ENCODE measurements around the gene GRID1. TPM values are rescaled to one million over a fixed set of nuclear protein-coding genes. Genes with fewer than 3 reads are reported as not detected.

GRID1 gene
- total RNA-seq, 1 donor from 2014 or later: 1.1 TPM

DNA sequence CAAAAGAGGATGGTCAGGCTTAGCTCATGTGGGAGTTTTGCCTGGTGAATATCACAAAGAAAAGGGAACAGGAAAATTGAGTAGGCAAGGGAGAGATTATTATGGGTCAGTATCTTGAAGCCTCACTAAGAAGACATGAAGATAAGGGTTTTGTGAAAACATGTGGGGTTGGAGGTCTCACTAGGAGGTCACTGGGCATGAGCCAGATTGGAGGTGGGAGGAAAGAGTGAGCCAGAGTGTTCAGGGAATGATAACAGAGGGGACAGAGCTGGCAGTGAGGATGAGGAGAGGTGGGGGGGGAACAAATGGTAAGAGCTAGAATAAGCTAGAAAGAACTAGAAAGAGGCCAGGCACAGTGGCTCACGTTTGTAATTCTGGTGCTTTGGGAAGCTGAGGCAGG lies 374.3 kb downstream of the GRID1 start:
- Mint-ChIP-seq H3K9me3 (no peaks in the 10 kb centered on the region), H3K27me3 (ENCODE audit: low read depth) (no peaks in the 10 kb centered on the region), H3K27ac (ENCODE audit: unreplicated experiment) (no peak overlapping the region), H3K4me1 (peaks cover 12% of the 10 kb centered on the region), H3K4me3 (no peak overlapping the region), H3K36me3 (ENCODE audit: low read depth) (no peaks in the 10 kb centered on the region)
- no peak for DNase-seq (ENCODE audit: low read depth, low spot score)
- TF ChIP-seq, protein P1, sequence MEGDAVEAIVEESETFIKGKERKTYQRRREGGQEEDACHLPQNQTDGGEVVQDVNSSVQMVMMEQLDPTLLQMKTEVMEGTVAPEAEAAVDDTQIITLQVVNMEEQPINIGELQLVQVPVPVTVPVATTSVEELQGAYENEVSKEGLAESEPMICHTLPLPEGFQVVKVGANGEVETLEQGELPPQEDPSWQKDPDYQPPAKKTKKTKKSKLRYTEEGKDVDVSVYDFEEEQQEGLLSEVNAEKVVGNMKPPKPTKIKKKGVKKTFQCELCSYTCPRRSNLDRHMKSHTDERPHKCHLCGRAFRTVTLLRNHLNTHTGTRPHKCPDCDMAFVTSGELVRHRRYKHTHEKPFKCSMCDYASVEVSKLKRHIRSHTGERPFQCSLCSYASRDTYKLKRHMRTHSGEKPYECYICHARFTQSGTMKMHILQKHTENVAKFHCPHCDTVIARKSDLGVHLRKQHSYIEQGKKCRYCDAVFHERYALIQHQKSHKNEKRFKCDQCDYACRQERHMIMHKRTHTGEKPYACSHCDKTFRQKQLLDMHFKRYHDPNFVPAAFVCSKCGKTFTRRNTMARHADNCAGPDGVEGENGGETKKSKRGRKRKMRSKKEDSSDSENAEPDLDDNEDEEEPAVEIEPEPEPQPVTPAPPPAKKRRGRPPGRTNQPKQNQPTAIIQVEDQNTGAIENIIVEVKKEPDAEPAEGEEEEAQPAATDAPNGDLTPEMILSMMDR (conservative IDR thresholded peaks at IDR 0.05): no peak

DNA sequence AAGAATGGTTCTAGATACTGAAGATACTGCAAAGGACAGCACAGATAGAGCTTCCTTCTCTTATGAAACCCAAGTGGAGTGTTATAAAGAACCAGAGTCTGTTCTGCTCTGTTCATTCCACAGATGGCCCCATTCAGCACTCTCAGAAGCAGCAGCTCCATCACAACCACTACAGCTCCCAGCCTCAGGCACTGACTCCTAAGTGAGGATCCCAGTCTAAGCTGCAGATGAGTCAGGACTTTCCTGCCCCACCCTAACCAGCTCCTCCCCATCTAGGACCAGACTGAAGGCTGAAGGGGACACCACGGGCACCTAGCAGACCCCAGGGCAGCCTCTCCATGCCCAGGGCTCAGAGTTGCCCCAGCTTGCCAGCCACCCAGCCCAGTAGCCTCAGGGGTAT lies 379.8 kb downstream of the GRID1 start:
- DNase-seq (ENCODE audit: low read depth, low spot score): no peak
- Mint-ChIP-seq H3K4me3 (no peak overlapping the region), H3K9me3 (no peaks in the 10 kb centered on the region), H3K27ac (ENCODE audit: unreplicated experiment) (no peak overlapping the region), H3K36me3 (ENCODE audit: low read depth) (no peaks in the 10 kb centered on the region), H3K27me3 (ENCODE audit: low read depth) (no peaks in the 10 kb centered on the region), H3K4me1 (no peaks in the 10 kb centered on the region)
- TF ChIP-seq, protein P1 (conservative IDR thresholded peaks at IDR 0.05): no peak

DNA sequence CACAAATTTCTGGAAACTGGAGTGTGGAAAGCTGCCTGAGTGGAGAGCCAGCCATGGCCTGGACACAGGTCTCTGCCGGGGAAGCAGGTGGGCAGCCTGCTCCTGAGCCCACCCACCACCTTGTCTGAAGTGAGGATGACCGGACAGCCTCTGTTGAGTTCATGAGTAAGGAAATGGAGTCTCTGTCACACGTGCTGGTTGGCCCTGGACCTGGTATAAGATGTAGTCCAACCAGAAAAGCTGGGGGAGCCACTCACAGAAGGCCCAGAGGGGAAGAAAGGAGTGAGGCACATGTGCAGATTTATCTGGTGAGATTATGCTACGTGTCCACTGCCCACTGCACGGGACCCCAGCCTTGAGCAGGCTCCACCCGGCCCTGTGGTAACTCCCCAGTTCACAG lies 383.5 kb downstream of the GRID1 start:
- H3K27ac Mint-ChIP-seq (ENCODE audit: unreplicated experiment): no peak overlapping the region
- H3K4me1 Mint-ChIP-seq: no peaks in the 10 kb centered on the region
- no peaks in the 10 kb centered on the region for H3K27me3 Mint-ChIP-seq (ENCODE audit: low read depth)
- TF ChIP-seq, protein P1 (conservative IDR thresholded peaks at IDR 0.05): no peak
- no peak overlapping the region for H3K4me3 Mint-ChIP-seq
- H3K36me3 Mint-ChIP-seq (ENCODE audit: low read depth): no peaks in the 10 kb centered on the region
- no peaks in the 10 kb centered on the region for H3K9me3 Mint-ChIP-seq
- DNase-seq (ENCODE audit: low read depth, low spot score): no peak

GRCh38 chr10:85979598-85979997 lies 387.0 kb downstream of the GRID1 start:
- no peaks in the 10 kb centered on the region for H3K27me3 Mint-ChIP-seq (ENCODE audit: low read depth)
- no peaks in the 10 kb centered on the region for H3K36me3 Mint-ChIP-seq (ENCODE audit: low read depth)
- no peak overlapping the region for H3K4me3 Mint-ChIP-seq
- no peaks in the 10 kb centered on the region for H3K9me3 Mint-ChIP-seq
- H3K27ac Mint-ChIP-seq (ENCODE audit: unreplicated experiment): no peak overlapping the region
- TF ChIP-seq, protein P1 (conservative IDR thresholded peaks at IDR 0.05): no peak
- DNase-seq (ENCODE audit: low read depth, low spot score): no peak
- H3K4me1 Mint-ChIP-seq: no peaks in the 10 kb centered on the region

DNA sequence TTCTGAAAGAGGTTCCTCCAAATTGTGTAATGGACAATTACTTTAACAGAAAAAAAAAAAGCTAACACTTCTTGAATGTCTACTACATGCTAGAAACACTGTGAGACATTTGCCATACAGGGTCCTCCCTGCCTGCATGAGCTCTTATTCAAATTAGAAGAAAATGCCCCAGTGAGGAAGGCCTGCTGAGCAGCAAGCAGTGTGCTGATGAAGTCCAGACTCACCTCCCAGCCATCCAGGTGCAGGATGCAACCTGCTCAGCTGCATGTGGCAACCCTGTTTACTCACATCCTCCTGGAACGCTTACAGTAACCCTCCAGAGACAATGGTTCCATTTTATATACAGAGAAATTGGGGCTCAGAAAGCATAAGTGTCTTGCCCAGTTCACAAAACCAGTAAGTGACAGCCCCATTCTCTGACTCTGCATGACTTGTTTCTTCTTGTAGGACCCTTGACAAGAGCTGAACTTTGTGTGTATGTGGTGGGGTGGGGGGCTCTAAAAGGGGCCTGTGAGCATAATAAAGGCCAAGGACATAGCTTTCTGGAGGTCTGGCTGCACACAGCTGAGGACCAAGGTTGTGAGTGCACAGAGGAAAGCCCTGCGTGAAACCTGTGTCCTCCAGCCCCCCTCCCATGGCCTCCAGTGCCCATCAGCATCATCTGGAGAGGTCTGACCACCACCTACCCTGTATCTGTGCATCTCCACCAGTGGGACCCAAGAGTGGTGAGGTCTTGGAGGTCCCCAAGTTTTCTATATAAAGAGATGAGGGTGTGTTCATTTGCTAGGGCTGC lies 387.8 kb downstream of the GRID1 start:
- H3K9me3 Mint-ChIP-seq: no peaks in the 10 kb centered on the region
- TF ChIP-seq, protein P1 (conservative IDR thresholded peaks at IDR 0.05): no peak
- H3K27me3 Mint-ChIP-seq (ENCODE audit: low read depth): no peaks in the 10 kb centered on the region
- no peaks in the 10 kb centered on the region for H3K36me3 Mint-ChIP-seq (ENCODE audit: low read depth)
- H3K4me1 Mint-ChIP-seq: no peaks in the 10 kb centered on the region
- H3K4me3 Mint-ChIP-seq: no peak overlapping the region
- no peak overlapping the region for H3K27ac Mint-ChIP-seq (ENCODE audit: unreplicated experiment)
- no peak for DNase-seq (ENCODE audit: low read depth, low spot score)

Data from neural crest cell (in vitro differentiated cells).